MM.1S (cell line): ENCODE data around the gene TDRD7.

Experiments
- DNase-seq: peaks from one replicate; pipeline ENCODE4 v3.0.0-alpha.2; 2015
- H2AFZ ChIP-seq: fragments of 300-600 bp; sonication (generic); 2 replicates; pipeline ENCODE4 v1.6.0; 2016; ENCODE audit warnings: antibody characterized with exemption, low read length
- H3F3A ChIP-seq: fragments of 300-600 bp; sonication (generic); 2 replicates; pipeline ENCODE4 v1.6.1; 2016; ENCODE audit warnings: mild to moderate bottlenecking, antibody characterized with exemption, low read length, moderate library complexity, mixed read lengths; ENCODE audit not compliant: insufficient read depth
- H3K27ac ChIP-seq: fragments of 300-600 bp; sonication (generic); 2 replicates; pipeline ENCODE4 v1.5.1; 2016; ENCODE audit warnings: mild to moderate bottlenecking, low read length
- H3K27me3 ChIP-seq: fragments of 300-600 bp; sonication (generic); replicated peaks from 2 replicates; pipeline ENCODE4 v1.6.0; 2016; ENCODE audit warnings: low read length; ENCODE audit not compliant: insufficient read depth
- H3K36me3 ChIP-seq: fragments of 300-600 bp; sonication (generic); replicated peaks from 2 replicates; pipeline ENCODE4 v1.6.1; 2016; ENCODE audit warnings: mild to moderate bottlenecking, low read length, mixed read lengths; ENCODE audit not compliant: insufficient read depth
- H3K4me1 ChIP-seq: fragments of 300-600 bp; sonication (generic); 2 replicates; pipeline ENCODE4 v1.6.1; 2016; ENCODE audit warnings: low read length, mixed read lengths
- H3K4me2 ChIP-seq: fragments of 300-600 bp; sonication (generic); 2 replicates; pipeline ENCODE4 v1.6.0; 2016; ENCODE audit warnings: low read depth, low read length
- H3K4me3 ChIP-seq: fragments of 300-600 bp; sonication (generic); 2 replicates; pipeline ENCODE4 v1.5.1; 2016; ENCODE audit warnings: low read length, mixed read lengths
- H3K79me2 ChIP-seq: fragments of 300-600 bp; sonication (generic); 2 replicates; pipeline ENCODE4 v1.6.1; 2016; ENCODE audit warnings: mixed run types, low read length, mixed read lengths
- H3K9ac ChIP-seq: fragments of 300-600 bp; sonication (generic); 2 replicates; pipeline ENCODE4 v1.6.1; 2016; ENCODE audit warnings: low read length, mixed read lengths
- H3K9me2 ChIP-seq: fragments of 300-600 bp; sonication (generic); replicated peaks from 2 replicates; pipeline ENCODE4 v1.6.1; 2016; ENCODE audit warnings: mild to moderate bottlenecking, low read length, mixed read lengths; ENCODE audit not compliant: insufficient read depth
- H3K9me3 ChIP-seq: fragments of 300-600 bp; sonication (generic); replicated peaks from 2 replicates; pipeline ENCODE4 v1.6.1; 2016; ENCODE audit warnings: mild to moderate bottlenecking, low read length, mixed read lengths; ENCODE audit not compliant: insufficient read depth
- H4K20me1 ChIP-seq: fragments of 300-600 bp; sonication (generic); 2 replicates; pipeline ENCODE4 v1.6.1; 2016; ENCODE audit warnings: mild to moderate bottlenecking, low read length, moderate library complexity, mixed read lengths; ENCODE audit not compliant: insufficient read depth
- EZH2 ChIP-seq: fragments of 300-600 bp; sonication (generic); optimal IDR thresholded peaks from 2 replicates; pipeline ENCODE3; 2017; ENCODE audit warnings: low read depth, mild to moderate bottlenecking, antibody characterized with exemption, low read length, mixed read lengths
- EZH2phosphoT487 ChIP-seq: fragments of 300-600 bp; sonication (generic); IDR thresholded peaks from 2 replicates; pipeline ENCODE4 v1.6.1; 2018; ENCODE audit warnings: antibody characterized with exemption, low read length
- TF ChIP-seq, protein P1 (sequence below): fragments of 300-600 bp; sonication (generic); IDR thresholded peaks from 2 replicates; pipeline ENCODE4 v1.5.1; 2016; ENCODE audit warnings: antibody characterized with exemption, low read length, mixed read lengths

The TDRD7 gene

DNA sequence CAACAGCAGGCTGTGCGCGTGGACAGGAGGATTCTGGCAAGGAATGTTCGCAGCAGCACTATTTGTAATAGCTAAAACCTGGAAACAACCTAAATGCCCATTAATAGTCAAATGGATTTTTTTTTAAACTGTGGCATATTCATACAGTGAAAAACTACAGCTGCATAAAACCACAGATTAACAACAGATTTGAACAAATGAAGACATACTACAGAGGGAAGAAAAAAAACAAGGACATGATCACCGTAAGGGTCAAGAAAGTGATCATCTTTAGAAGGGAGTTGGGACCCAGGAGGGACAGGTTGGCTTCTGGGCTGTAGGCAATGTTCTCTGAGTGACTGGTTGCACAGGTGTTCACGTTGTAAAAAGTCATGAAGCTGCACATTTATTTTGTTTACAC lies 88.4 kb downstream of the TDRD7 start:
- no peak overlapping the region for H2AFZ ChIP-seq
- DNase-seq, result no peak
- H3K36me3 ChIP-seq, result no peaks in the 10 kb centered on the region
- no peak overlapping the region for H3K4me2 ChIP-seq
- no peak overlapping the region for H3K9ac ChIP-seq
- no peaks in the 10 kb centered on the region for H3K9me2 ChIP-seq
- H3K4me3 ChIP-seq, result no peak overlapping the region
- H4K20me1 ChIP-seq, result no peaks in the 10 kb centered on the region
- peaks cover 7% of the 10 kb centered on the region; the same call in 1 of the 2 replicates for H3F3A ChIP-seq
- no peak overlapping the region for H3K27ac ChIP-seq
- no peaks in the 10 kb centered on the region for H3K4me1 ChIP-seq
- no peak for TF ChIP-seq EZH2
- TF ChIP-seq EZH2phosphoT487, result no peak
- TF ChIP-seq, protein P1, sequence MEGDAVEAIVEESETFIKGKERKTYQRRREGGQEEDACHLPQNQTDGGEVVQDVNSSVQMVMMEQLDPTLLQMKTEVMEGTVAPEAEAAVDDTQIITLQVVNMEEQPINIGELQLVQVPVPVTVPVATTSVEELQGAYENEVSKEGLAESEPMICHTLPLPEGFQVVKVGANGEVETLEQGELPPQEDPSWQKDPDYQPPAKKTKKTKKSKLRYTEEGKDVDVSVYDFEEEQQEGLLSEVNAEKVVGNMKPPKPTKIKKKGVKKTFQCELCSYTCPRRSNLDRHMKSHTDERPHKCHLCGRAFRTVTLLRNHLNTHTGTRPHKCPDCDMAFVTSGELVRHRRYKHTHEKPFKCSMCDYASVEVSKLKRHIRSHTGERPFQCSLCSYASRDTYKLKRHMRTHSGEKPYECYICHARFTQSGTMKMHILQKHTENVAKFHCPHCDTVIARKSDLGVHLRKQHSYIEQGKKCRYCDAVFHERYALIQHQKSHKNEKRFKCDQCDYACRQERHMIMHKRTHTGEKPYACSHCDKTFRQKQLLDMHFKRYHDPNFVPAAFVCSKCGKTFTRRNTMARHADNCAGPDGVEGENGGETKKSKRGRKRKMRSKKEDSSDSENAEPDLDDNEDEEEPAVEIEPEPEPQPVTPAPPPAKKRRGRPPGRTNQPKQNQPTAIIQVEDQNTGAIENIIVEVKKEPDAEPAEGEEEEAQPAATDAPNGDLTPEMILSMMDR, result no peak
- H3K27me3 ChIP-seq, result 0 out of 2 replicates have a peak, but pooled peaks cover 6% of the 10 kb centered on the region
- H3K9me3 ChIP-seq, result no peaks in the 10 kb centered on the region
- H3K79me2 ChIP-seq, result no peaks in the 10 kb centered on the region; the same call in 1 of the 2 replicates

DNA sequence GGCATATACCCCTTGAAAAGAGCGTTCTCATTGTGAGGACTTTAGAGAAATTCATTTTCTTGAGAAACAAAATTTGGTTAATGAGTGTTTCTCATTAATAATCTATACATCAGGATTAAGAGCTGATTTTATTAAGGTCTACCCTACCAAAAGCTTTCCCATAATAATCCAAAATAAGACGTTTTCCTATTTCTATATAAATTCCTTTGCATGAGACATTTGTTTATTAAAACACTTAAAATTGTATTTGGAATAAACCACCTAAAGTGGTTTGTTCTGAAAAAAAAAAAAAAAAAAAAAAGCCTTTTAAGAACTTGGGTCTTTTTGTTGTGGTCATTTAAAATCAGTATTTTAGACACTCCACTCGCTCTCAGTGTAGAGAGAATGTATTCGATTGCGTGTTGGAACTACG lies 88.9 kb downstream of the TDRD7 start:
- Histone ChIP-seq H3K4me3 (peak overlapping the region; percentile 62), H3K27ac (peak overlapping the region; percentile 39; the same call in 1 of the 2 replicates), H3K9ac (peak overlapping the region; percentile 60; the same call in 1 of the 2 replicates), H3K9me2 (no peaks in the 10 kb centered on the region), H3K27me3 (0 out of 2 replicates have a peak, but pooled peaks cover 6% of the 10 kb centered on the region), H3K4me1 (no peaks in the 10 kb centered on the region), H2AFZ (peak overlapping the region; percentile 95), H3K4me2 (peak overlapping the region; percentile 64), H4K20me1 (no peaks in the 10 kb centered on the region), H3K9me3 (no peaks in the 10 kb centered on the region), H3K79me2 (no peaks in the 10 kb centered on the region; the same call in 1 of the 2 replicates), H3F3A (peaks cover 7% of the 10 kb centered on the region; the same call in 1 of the 2 replicates), H3K36me3 (no peaks in the 10 kb centered on the region)
- TF ChIP-seq EZH2, result no peak
- no peak for DNase-seq

DNA sequence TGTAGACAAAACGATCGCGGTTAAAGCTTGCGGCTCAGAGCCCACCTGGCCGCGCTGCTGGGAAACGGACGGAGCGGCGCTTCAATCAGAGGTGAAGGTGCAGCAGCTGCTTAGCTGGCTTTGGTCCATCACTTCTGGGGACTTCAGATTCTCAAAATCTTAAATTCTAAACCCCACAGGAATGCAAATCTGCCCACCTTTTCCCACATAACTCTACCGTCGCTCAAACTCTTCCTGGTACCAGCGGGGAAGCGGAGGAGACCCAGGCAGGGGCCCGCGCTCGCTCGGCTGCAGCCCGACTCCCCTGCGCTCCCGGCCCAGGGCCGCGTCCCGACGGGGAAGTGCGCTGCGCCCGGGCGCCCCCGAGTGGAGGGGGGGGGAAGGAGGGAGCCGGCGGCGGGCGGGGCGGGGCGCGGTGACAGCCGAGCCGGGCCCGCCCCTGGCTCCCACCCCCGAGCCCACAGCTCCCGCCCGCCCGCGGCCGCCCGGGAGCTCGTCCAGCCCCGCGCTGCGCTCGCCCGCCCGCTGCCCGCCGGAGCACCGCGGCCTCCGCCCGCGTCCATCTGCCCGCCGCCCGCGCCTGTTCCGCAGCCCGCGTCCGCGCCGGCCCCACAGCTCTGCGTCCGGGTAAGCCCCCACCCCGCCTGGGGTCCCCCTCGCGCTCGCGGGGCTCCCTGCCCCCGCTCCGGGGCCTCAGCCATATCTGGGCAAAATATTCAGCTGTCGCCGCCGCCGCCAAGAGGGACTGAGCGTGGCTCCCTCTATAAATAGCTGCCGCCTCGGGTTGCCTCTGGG lies 89.5 kb downstream of the TDRD7 start, which contains the start of gene TMOD1:
TSS of gene TMOD1 (plus strand) at position 490 of the 795 bp plus-strand sequence. CDS start 22,523 bp downstream, outside the sequence.
- peak within 1 kb of the TSS; percentile 67 for H3K9ac ChIP-seq
- no peaks in the 10 kb centered on the region; the same call in 1 of the 2 replicates for H3K79me2 ChIP-seq
- no peaks in the 10 kb centered on the region for H4K20me1 ChIP-seq
- H3K4me3 ChIP-seq, result peak within 1 kb of the TSS; percentile 86
- DNase-seq, result peak; percentile 78
- H3K36me3 ChIP-seq, result no peaks in the 10 kb centered on the region
- H3K4me1 ChIP-seq, result no peaks in the 10 kb centered on the region
- H2AFZ ChIP-seq, result peak within 1 kb of the TSS; percentile 95
- H3F3A ChIP-seq, result peaks cover 7% of the 10 kb centered on the region; the same call in 1 of the 2 replicates
- no peaks in the 10 kb centered on the region for H3K9me3 ChIP-seq
- H3K4me2 ChIP-seq, result peak within 1 kb of the TSS; percentile 81
- H3K27me3 ChIP-seq, result 0 out of 2 replicates have a peak, but pooled peaks cover 6% of the 10 kb centered on the region
- H3K27ac ChIP-seq, result peak within 1 kb of the TSS; percentile 39; the same call in 1 of the 2 replicates
- TF ChIP-seq, protein P1, result peak; percentile 24
- no peak for TF ChIP-seq EZH2
- no peaks in the 10 kb centered on the region for H3K9me2 ChIP-seq
